NCI-H748 (cell line): Measurements from ENCODE around the gene REC8.

Experiments used
- DNase-seq: peaks from one replicate; lab custom pipeline; 2025; ENCODE audit not compliant: unreplicated experiment; lab: John Stamatoyannopoulos, UW

The REC8 gene

GRCh38 chr14:24137529-24138395 lies 34.1 kb upstream of the REC8 start:
- no peak for DNase-seq

GRCh38 chr14:24138396-24139271 lies 33.2 kb upstream of the REC8 start:
- DNase-seq = no peak

- DNase-seq = no peak
Measured at GRCh38 chr14:24139272-24139934, 32.5 kb upstream of the REC8 start.

GRCh38 chr14:24141097-24141880 lies 30.6 kb upstream of the REC8 start, which contains the start of gene EMC9:
TSS of gene EMC9 (minus strand) at chr14:24141591. CDS start at chr14:24141304, 287 bp downstream.
- DNase-seq = peak; percentile 100

- DNase-seq = no peak
Measured at GRCh38 chr14:24143511-24143910, 28.4 kb upstream of the REC8 start.

- no peak for DNase-seq
Measured at GRCh38 chr14:24144451-24144850, 27.4 kb upstream of the REC8 start.

GRCh38 chr14:24145219-24145618 lies 26.7 kb upstream of the REC8 start:
- no peak for DNase-seq

GRCh38 chr14:24145690-24146452 lies 26.0 kb upstream of the REC8 start:
- DNase-seq = peak; percentile 63

GRCh38 chr14:24146453-24146977 lies 25.4 kb upstream of the REC8 start, which contains the start of gene PSME2:
TSS of gene PSME2 (minus strand) at chr14:24146610. CDS start at chr14:24146581, 29 bp downstream.
- peak; percentile 98 for DNase-seq

GRCh38 chr14:24146978-24147760 lies 24.7 kb upstream of the REC8 start, which contains the start of gene RNF31:
TSS of gene RNF31 (plus strand) at chr14:24147498. CDS start at chr14:24147699, 201 bp downstream.
- DNase-seq = peak; percentile 98

GRCh38 chr14:24147761-24148428 lies 24.0 kb upstream of the REC8 start:
- no peak for DNase-seq

- no peak for DNase-seq
Measured at GRCh38 chr14:24149302-24149969, 22.4 kb upstream of the REC8 start.

- no peak for DNase-seq
Measured at GRCh38 chr14:24150061-24150460, 21.8 kb upstream of the REC8 start.

GRCh38 chr14:24150567-24150966 lies 21.3 kb upstream of the REC8 start:
- no peak for DNase-seq

- no peak for DNase-seq
Measured at GRCh38 chr14:24150993-24151392, 20.9 kb upstream of the REC8 start.

GRCh38 chr14:24151404-24152080 lies 20.3 kb upstream of the REC8 start:
- no peak for DNase-seq

GRCh38 chr14:24155100-24155499 lies 16.8 kb upstream of the REC8 start:
- DNase-seq = no peak
